HCT116 (cell line): ENCODE measurements around the gene LRBA.

Source experiments
- ATF3 ChIP-seq: IDR thresholded peaks from 2 replicates; pipeline ENCODE4 v1.6.1; 2012
- CEBPB ChIP-seq: IDR thresholded peaks from 2 replicates; pipeline ENCODE4 v1.6.1; 2012; ENCODE audit warnings: low read depth
- CTCF ChIP-seq, 3 experiments: fragments of 200-600 bp in 1 of 3; sonication (generic) in 1 of 3; IDR thresholded peaks in 2 of 3; conservative IDR thresholded peaks in 1 of 3; 2 replicates each; pipeline ENCODE4 v1.5.1; 2012 to 2017; ENCODE audit warnings: low read depth in 2 of 3, low read length in 2 of 3, antibody characterized with exemption in 1 of 3, borderline replicate concordance in 1 of 3, control low read depth in 1 of 3, mild to moderate bottlenecking in 1 of 3, mixed read lengths in 1 of 3, mixed run types in 1 of 3, moderate library complexity in 1 of 3; ENCODE audit not compliant: insufficient read depth in 1 of 3
- EZH2 ChIP-seq: fragments of 200-600 bp; sonication (generic); IDR thresholded peaks from 2 replicates; pipeline ENCODE4 v1.6.1; 2017; ENCODE audit warnings: antibody characterized with exemption, mixed run types
- EZH2phosphoT487 ChIP-seq: fragments of 200-600 bp; IDR thresholded peaks from 2 replicates; pipeline ENCODE4 v1.6.1; 2018; ENCODE audit warnings: antibody characterized with exemption, borderline replicate concordance
- FOSL1 ChIP-seq: IDR thresholded peaks from 2 replicates; pipeline ENCODE4 v1.6.1; 2012; ENCODE audit warnings: low read depth
- JUND ChIP-seq: IDR thresholded peaks from 2 replicates; pipeline ENCODE4 v1.6.1; 2012
- MAX ChIP-seq: IDR thresholded peaks from 2 replicates; pipeline ENCODE4 v1.6.1; 2012
- POLR2A ChIP-seq: IDR thresholded peaks from 2 replicates; pipeline ENCODE4 v1.7.0; 2011; ENCODE audit warnings: borderline replicate concordance; ENCODE audit not compliant: insufficient read depth, insufficient read length; ENCODE audit errors: extremely low read depth
- POLR2AphosphoS5 ChIP-seq: IDR thresholded peaks from 2 replicates; pipeline ENCODE4 v1.6.1; 2011; ENCODE audit warnings: mild to moderate bottlenecking, low read depth, low read length, moderate library complexity
- RAD21 ChIP-seq: IDR thresholded peaks from 2 replicates; pipeline ENCODE4 v1.6.1; 2012; ENCODE audit warnings: low read depth, mild to moderate bottlenecking
- SP1 ChIP-seq: IDR thresholded peaks from 2 replicates; pipeline ENCODE4 v1.6.1; 2012; ENCODE audit warnings: low read depth
- SRF ChIP-seq: IDR thresholded peaks from 2 replicates; pipeline ENCODE4 v1.6.1; 2012; ENCODE audit warnings: low read depth
- YY1 ChIP-seq: IDR thresholded peaks from 2 replicates; pipeline ENCODE4 v1.6.1; 2011; ENCODE audit warnings: low read length, low read depth, moderate library complexity, mild to moderate bottlenecking; ENCODE audit not compliant: insufficient replicate concordance; ENCODE audit errors: extremely low read depth

- no peak for TF ChIP-seq YY1
- TF ChIP-seq EZH2, result no peak
- no peak for TF ChIP-seq CTCF (IDR thresholded peaks at IDR 0.05 in 2 of 3, conservative IDR thresholded peaks at IDR 0.05 in 1 of 3; ENCODE audit: borderline replicate concordance in 1 of 3, insufficient read depth in 1 of 3, low read depth in 2 of 3, low read length in 2 of 3)
- TF ChIP-seq RAD21, result no peak
- TF ChIP-seq FOSL1, result no peak
- TF ChIP-seq MAX, result no peak
- no peak for TF ChIP-seq POLR2AphosphoS5
- TF ChIP-seq JUND, result no peak
- no peak for TF ChIP-seq EZH2phosphoT487
- no peak for TF ChIP-seq SRF
- TF ChIP-seq POLR2A, result no peak
- TF ChIP-seq CEBPB, result no peak
- TF ChIP-seq ATF3, result no peak
- no peak for TF ChIP-seq SP1
These were observed 472.0 kb downstream of the LRBA start for GRCh38 chr4:150543042-150543441.
